ENCODE results near the gene ARMC10. TPM values are rescaled to one million over a fixed set of nuclear protein-coding genes. Genes with fewer than 3 reads are reported as not detected.
A peak's percentile ranks its signal among the peaks of the same experiment; 100 is the strongest.

ARMC10 gene
- total RNA-seq (2014; rRNA removed; shearing (Covaris generic)) (48.2 and 50.3 TPM in 2 replicates), polyA plus RNA-seq (2016; fragmentation: Nextera tagmentation; extraction: Ambion mirVana) (41.4 and 43.4 TPM in 2 replicates)
- long read RNA-seq, transcript ARMC10-208 (6 exons, 2,524 nt) = major isoform, 26 of 65 reads
- long read RNA-seq, transcript ARMC10-202 (7 exons, 2,635 nt) = minor isoform, 12 of 65 reads
- long read RNA-seq, transcript ARMC10-209 (5 exons, 2,347 nt) = minor isoform, 10 of 65 reads
- long read RNA-seq, partial matches to known transcripts = 1 of 65 reads
- long read RNA-seq, other reads (novel, unspliced or antisense) = 10 of 65 reads

DNA sequence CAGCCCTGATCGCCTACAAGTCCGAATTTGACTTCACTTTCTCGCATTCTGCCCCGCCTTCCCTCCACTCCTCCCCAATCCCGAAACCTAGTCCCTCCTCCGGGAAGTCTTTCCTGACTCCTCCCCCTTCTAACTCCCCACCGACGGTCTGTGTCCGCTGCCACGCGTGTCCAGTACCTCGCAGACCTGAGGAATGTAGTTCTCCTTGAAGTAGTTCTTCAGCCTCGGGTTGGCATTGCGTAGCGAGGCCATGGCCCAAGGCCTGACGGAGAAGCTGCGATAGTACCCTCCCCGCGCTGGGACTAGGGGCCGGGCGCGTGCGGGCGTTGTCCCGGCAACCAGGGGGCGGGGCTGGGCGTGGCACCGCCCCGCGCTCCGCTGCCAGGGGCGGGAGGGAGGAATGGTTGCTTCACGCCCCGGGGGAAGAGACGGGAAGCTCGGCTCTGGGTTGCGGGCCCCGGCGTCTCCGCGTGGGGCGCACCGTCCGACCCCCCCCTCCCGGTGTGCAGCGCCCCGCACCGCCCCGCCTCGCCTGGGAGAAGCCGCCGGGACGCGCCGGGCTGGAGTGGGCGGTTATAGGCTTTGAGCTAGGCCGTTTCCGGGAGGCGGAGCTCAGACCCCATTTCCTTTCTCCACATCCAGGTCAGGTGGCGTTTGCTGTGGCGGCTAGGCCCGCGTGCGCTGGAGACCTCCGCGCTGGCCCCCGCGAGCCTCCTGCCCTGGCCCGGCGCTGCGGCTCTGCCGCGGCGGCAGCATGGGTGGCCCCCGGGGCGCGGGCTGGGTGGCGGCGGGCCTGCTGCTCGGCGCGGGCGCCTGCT lies at the start of gene ARMC10, which contains the start of gene FBXL13:
Gene ARMC10, plus strand, starts transcription at position 622 of the 818 bp plus-strand sequence. Its CDS starts 133 bp downstream, at position 755.
Gene FBXL13, minus strand, starts transcription at position 278 of the 818 bp plus-strand sequence.
- Histone ChIP-seq H3K79me2 (replicated peaks; ENCODE audit: insufficient read depth) (peaks cover 43% of the 10 kb centered on the region), H3F3A (replicated peaks; ENCODE audit: low read depth) (0 out of 2 replicates have a peak, but pooled peaks cover 4% of the 10 kb centered on the region), H2AFZ (peak within 1 kb of the TSS; percentile 99), H3K27ac (ENCODE audit: low read depth) (peak within 1 kb of the TSS; percentile 91), H3K4me3 (peak within 1 kb of the TSS; percentile 100), H3K9me2 (ENCODE audit: insufficient read depth) (no peaks in the 10 kb centered on the region), H3K4me2 (peak within 1 kb of the TSS; percentile 93), H3K36me3 (ENCODE audit: insufficient read depth) (no peaks in the 10 kb centered on the region), H3K4me1 (ENCODE audit: insufficient read depth) (peaks cover 6% of the 10 kb centered on the region; the same call in 1 of the 2 replicates), H4K20me1 (replicated peaks; ENCODE audit: insufficient read depth) (no peaks in the 10 kb centered on the region), H3K27me3 (ENCODE audit: insufficient read depth) (no peaks in the 10 kb centered on the region)
- H3K4me1 Mint-ChIP-seq = peaks cover 15% of the 10 kb centered on the region
- peak within 1 kb of the TSS; percentile 96 for H3K27ac Mint-ChIP-seq
- TF ChIP-seq EZH2 (IDR thresholded peaks at IDR 0.05; ENCODE audit: low read depth, unreplicated experiment) (no peak), NANOG (IDR thresholded peaks at IDR 0.05; ENCODE audit: borderline replicate concordance) (no peak), EZH2phosphoT487 (IDR thresholded peaks at IDR 0.05; ENCODE audit: unreplicated experiment) (no peak), POLR2AphosphoS5 (IDR thresholded peaks at IDR 0.05; ENCODE audit: low read depth) (peak; percentile 73), CREB1 (CRISPR knock-in tag; IDR thresholded peaks at IDR 0.05; ENCODE audit: low read depth) (no peak), STAT1 (IDR thresholded peaks at IDR 0.05; ENCODE audit: unreplicated experiment) (no peak)
- TF ChIP-seq, protein P1, sequence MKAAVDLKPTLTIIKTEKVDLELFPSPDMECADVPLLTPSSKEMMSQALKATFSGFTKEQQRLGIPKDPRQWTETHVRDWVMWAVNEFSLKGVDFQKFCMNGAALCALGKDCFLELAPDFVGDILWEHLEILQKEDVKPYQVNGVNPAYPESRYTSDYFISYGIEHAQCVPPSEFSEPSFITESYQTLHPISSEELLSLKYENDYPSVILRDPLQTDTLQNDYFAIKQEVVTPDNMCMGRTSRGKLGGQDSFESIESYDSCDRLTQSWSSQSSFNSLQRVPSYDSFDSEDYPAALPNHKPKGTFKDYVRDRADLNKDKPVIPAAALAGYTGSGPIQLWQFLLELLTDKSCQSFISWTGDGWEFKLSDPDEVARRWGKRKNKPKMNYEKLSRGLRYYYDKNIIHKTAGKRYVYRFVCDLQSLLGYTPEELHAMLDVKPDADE (IDR thresholded peaks at IDR 0.05) = 0 out of 2 replicates have a peak, but pooled peaks have one; percentile 17
- TF ChIP-seq, protein P2, sequence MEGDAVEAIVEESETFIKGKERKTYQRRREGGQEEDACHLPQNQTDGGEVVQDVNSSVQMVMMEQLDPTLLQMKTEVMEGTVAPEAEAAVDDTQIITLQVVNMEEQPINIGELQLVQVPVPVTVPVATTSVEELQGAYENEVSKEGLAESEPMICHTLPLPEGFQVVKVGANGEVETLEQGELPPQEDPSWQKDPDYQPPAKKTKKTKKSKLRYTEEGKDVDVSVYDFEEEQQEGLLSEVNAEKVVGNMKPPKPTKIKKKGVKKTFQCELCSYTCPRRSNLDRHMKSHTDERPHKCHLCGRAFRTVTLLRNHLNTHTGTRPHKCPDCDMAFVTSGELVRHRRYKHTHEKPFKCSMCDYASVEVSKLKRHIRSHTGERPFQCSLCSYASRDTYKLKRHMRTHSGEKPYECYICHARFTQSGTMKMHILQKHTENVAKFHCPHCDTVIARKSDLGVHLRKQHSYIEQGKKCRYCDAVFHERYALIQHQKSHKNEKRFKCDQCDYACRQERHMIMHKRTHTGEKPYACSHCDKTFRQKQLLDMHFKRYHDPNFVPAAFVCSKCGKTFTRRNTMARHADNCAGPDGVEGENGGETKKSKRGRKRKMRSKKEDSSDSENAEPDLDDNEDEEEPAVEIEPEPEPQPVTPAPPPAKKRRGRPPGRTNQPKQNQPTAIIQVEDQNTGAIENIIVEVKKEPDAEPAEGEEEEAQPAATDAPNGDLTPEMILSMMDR (conservative IDR thresholded peaks at IDR 0.05; ENCODE audit: low read depth in 2 of 2) = no peak
- peaks cover 11% of the 10 kb centered on the region for H3K27me3 Mint-ChIP-seq (ENCODE audit: insufficient read depth, low read depth, poor library complexity)
- H3K9me3 Mint-ChIP-seq = peaks cover 2% of the 10 kb centered on the region; the same call in 1 of the 3 replicates
- ATAC-seq = peak; percentile 83
- H3K36me3 Mint-ChIP-seq (ENCODE audit: low read depth) = peaks cover 5% of the 10 kb centered on the region
- H3K4me3 Mint-ChIP-seq = peak within 1 kb of the TSS; percentile 97
- peak; percentile 92 for DNase-seq (ENCODE audit: low spot score)

DNA sequence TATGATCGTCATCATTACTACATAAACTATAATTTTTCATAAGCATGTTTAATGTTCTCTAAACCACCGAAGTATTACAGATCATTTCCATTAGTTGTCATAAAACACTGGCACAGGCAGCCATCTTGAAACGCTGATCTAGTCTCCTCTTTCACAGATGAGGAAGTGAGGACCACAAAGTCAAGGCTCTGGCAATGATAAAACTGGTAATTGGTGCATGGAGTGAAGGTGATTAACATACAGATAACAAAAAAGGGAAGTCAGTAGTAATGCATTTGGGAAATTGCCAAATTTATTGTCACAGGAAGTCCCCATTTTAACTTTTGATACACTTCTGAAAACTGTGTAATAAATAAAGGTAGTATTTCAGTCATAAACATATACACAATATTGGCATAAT lies 49.6 kb upstream of the ARMC10 start:
- H3K27me3 ChIP-seq (ENCODE audit: insufficient read depth) = no peaks in the 10 kb centered on the region
- H3K9me2 ChIP-seq (ENCODE audit: insufficient read depth) = no peaks in the 10 kb centered on the region
- no peaks in the 10 kb centered on the region for H3F3A ChIP-seq (replicated peaks; ENCODE audit: low read depth)
- Mint-ChIP-seq H3K36me3 (ENCODE audit: low read depth) (peaks cover 17% of the 10 kb centered on the region), H3K27ac (no peak overlapping the region), H3K9me3 (peaks cover 21% of the 10 kb centered on the region), H3K4me1 (no peaks in the 10 kb centered on the region), H3K27me3 (ENCODE audit: insufficient read depth, low read depth, poor library complexity) (peaks cover 4% of the 10 kb centered on the region), H3K4me3 (no peak overlapping the region)
- H3K36me3 ChIP-seq (ENCODE audit: insufficient read depth) = no peaks in the 10 kb centered on the region
- no peaks in the 10 kb centered on the region for H3K4me1 ChIP-seq (ENCODE audit: insufficient read depth)
- DNase-seq (ENCODE audit: low spot score) (no peak), ATAC-seq (no peak)
- H2AFZ ChIP-seq = no peak overlapping the region
- no peaks in the 10 kb centered on the region for H3K79me2 ChIP-seq (replicated peaks; ENCODE audit: insufficient read depth)
- H3K4me2 ChIP-seq = no peak overlapping the region
- no peaks in the 10 kb centered on the region for H4K20me1 ChIP-seq (replicated peaks; ENCODE audit: insufficient read depth)
- H3K27ac ChIP-seq (ENCODE audit: low read depth) = no peak overlapping the region
- no peak overlapping the region for H3K4me3 ChIP-seq
- TF ChIP-seq, protein P3, sequence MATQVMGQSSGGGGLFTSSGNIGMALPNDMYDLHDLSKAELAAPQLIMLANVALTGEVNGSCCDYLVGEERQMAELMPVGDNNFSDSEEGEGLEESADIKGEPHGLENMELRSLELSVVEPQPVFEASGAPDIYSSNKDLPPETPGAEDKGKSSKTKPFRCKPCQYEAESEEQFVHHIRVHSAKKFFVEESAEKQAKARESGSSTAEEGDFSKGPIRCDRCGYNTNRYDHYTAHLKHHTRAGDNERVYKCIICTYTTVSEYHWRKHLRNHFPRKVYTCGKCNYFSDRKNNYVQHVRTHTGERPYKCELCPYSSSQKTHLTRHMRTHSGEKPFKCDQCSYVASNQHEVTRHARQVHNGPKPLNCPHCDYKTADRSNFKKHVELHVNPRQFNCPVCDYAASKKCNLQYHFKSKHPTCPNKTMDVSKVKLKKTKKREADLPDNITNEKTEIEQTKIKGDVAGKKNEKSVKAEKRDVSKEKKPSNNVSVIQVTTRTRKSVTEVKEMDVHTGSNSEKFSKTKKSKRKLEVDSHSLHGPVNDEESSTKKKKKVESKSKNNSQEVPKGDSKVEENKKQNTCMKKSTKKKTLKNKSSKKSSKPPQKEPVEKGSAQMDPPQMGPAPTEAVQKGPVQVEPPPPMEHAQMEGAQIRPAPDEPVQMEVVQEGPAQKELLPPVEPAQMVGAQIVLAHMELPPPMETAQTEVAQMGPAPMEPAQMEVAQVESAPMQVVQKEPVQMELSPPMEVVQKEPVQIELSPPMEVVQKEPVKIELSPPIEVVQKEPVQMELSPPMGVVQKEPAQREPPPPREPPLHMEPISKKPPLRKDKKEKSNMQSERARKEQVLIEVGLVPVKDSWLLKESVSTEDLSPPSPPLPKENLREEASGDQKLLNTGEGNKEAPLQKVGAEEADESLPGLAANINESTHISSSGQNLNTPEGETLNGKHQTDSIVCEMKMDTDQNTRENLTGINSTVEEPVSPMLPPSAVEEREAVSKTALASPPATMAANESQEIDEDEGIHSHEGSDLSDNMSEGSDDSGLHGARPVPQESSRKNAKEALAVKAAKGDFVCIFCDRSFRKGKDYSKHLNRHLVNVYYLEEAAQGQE (IDR thresholded peaks at IDR 0.05; ENCODE audit: unreplicated experiment) = no peak
